ENCODE data around the gene CDK11B.

CDK11B gene

DNA sequence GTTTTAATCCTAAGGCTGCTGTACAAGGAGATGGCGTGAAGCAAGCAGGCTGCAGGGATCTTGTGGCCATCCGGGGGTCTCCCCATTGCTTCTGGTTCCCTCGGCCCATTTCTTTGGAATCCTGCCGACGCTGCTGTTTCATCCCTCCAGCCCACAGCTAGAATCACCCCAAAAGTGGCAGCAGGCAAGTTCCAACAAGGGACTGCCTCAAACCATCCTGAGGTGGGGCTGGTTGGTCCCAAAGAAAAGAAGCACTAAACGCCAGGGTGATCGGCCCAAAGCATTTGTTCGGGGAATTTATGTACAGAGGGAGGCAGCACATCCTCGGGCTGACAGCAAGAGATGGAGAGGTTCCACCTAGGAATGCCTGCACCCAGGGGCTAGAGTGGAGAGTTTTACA lies 48.0 kb downstream of the CDK11B start:
- POLR2A ChIA-PET: interaction anchor here (0.6 kb wide), 1 partner anchor 7 kb away, joined by 5 read pairs; no protein-coding TSS in a partner anchor
- peaks cover 5 to 43% (median 33%) of the 10 kb centered on the region in 4 experiments for H3K4me1 ChIP-seq (ENCODE audit: control extremely low read depth in 1 of 4, control insufficient read depth in 4 of 4, insufficient read depth in 4 of 4, low read length in 3 of 4)
- no peaks in the 10 kb centered on the region for H3K9me3 ChIP-seq (ENCODE audit: control extremely low read depth in 1 of 5, control insufficient read depth in 4 of 5, insufficient read depth in 2 of 5, low read depth in 1 of 5, low read length in 4 of 5)
- no peaks in the 10 kb centered on the region for H3K36me3 ChIP-seq (ENCODE audit: control insufficient read depth in 4 of 4, insufficient read depth in 4 of 4, low read length in 3 of 4)
- H3K27ac ChIP-seq (ENCODE audit: insufficient read depth in 1 of 2, low read depth in 1 of 2, low read length in 2 of 2, poor library complexity in 1 of 2, severe bottlenecking in 2 of 2): no peak overlapping the region
- H3K27me3 ChIP-seq (replicated peaks in 2 of 5; ENCODE audit: control insufficient read depth in 4 of 5, insufficient read depth in 5 of 5, low read length in 4 of 5): no peaks in the 10 kb centered on the region
- WGBS (ENCODE audit: insufficient coverage): 100% methylated on average over 6 of the region's 9 CpGs
- H3K4me3 ChIP-seq (ENCODE audit: control insufficient read depth in 1 of 7, extremely low read depth in 1 of 7, insufficient read depth in 4 of 7, low read depth in 2 of 7, low read length in 6 of 7): no peak overlapping the region
- DNase-seq: no peak
- CTCF ChIA-PET: no interaction called here

DNA sequence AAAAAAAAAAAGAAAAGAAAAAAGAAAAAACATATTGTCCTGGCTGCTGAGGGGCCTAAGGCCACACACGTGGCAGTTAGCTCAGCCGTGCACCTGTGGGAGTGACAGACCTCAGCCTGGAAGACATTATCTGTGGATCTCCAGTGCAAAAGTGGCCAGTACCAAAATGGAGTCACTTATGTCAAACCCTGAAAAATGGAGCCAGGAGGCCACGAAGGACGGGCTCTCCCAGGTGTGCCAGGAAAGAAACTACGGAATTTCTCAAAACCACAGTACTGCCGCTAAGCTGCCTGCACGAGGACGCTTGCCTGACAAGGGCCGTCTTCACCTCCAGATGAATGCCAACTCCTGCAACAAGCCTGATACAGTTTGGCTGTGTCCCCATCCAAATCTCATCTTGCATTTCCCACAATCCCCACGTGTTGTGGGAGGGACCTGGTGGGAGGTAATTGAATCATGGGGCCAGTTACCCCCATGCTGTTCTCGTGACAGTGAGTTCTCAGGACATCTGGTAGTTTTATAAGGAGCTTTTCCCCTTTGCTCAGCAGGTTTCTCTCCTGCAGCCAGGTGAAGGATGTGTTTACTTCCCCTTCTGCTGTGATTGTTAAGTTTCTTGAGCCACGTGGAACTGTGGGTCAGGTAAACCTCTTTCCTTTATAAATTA lies 48.9 kb downstream of the CDK11B start:
- Histone ChIP-seq H3K27me3 (replicated peaks in 2 of 5; ENCODE audit: control insufficient read depth in 4 of 5, insufficient read depth in 5 of 5, low read length in 4 of 5) (no peaks in the 10 kb centered on the region), H3K4me3 (ENCODE audit: control insufficient read depth in 1 of 7, extremely low read depth in 1 of 7, insufficient read depth in 4 of 7, low read depth in 2 of 7, low read length in 6 of 7) (no peak overlapping the region), H3K9me3 (ENCODE audit: control extremely low read depth in 1 of 5, control insufficient read depth in 4 of 5, insufficient read depth in 2 of 5, low read depth in 1 of 5, low read length in 4 of 5) (no peaks in the 10 kb centered on the region), H3K36me3 (ENCODE audit: control insufficient read depth in 4 of 4, insufficient read depth in 4 of 4, low read length in 3 of 4) (no peaks in the 10 kb centered on the region), H3K27ac (ENCODE audit: insufficient read depth in 1 of 2, low read depth in 1 of 2, low read length in 2 of 2, poor library complexity in 1 of 2, severe bottlenecking in 2 of 2) (no peak overlapping the region), H3K4me1 (ENCODE audit: control extremely low read depth in 1 of 4, control insufficient read depth in 4 of 4, insufficient read depth in 4 of 4, low read length in 3 of 4) (peaks cover 5 to 42% (median 33%) of the 10 kb centered on the region in 4 experiments)
- ChIA-PET POLR2A (no interaction called here), CTCF (interaction anchor here (1.1 kb wide), 1 partner anchor 56 kb away, joined by 4 read pairs; no protein-coding TSS in a partner anchor)
- DNase-seq: no peak
- WGBS (ENCODE audit: insufficient coverage): 82% methylated on average over 11 of the region's 12 CpGs

DNA sequence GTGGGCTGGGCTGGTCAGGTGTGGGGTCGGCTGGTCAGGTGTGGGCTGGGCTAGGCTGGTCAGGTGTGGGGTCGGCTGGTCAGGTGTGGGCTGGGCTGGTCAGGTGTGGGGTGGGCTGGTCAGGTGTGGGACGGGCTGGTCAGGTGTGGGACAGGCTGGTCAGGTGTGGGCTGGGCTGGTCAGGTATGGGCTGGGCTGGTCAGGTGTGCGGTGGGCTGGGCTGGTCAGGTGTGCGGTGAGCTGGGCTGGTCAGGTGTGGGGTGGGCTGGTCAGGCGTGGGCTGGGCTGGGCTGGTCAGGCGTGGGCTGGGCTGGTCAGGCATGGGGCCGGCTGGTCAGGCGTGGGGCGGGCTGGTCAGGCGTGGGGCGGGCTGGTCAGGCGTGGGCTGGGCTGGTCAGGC lies 52.6 kb downstream of the CDK11B start:
- no peaks in the 10 kb centered on the region for H3K27me3 ChIP-seq (replicated peaks in 2 of 5; ENCODE audit: control insufficient read depth in 4 of 5, insufficient read depth in 5 of 5, low read length in 4 of 5)
- DNase-seq: no peak
- POLR2A ChIA-PET: interaction anchor here (0.7 kb wide), 1 partner anchor 20 kb away, joined by 4 read pairs; no protein-coding TSS in a partner anchor
- H3K36me3 ChIP-seq (ENCODE audit: control insufficient read depth in 4 of 4, insufficient read depth in 4 of 4, low read length in 3 of 4): no peaks in the 10 kb centered on the region
- H3K9me3 ChIP-seq (ENCODE audit: control extremely low read depth in 1 of 5, control insufficient read depth in 4 of 5, insufficient read depth in 2 of 5, low read depth in 1 of 5, low read length in 4 of 5): no peaks in the 10 kb centered on the region
- WGBS (ENCODE audit: insufficient coverage): 92% methylated on average over 10 of the region's 13 CpGs
- CTCF ChIA-PET: no interaction called here
- peaks cover 0 to 21% (median 14%) of the 10 kb centered on the region in 4 experiments for H3K4me1 ChIP-seq (ENCODE audit: control extremely low read depth in 1 of 4, control insufficient read depth in 4 of 4, insufficient read depth in 4 of 4, low read length in 3 of 4)
- no peak overlapping the region for H3K27ac ChIP-seq (ENCODE audit: insufficient read depth in 1 of 2, low read depth in 1 of 2, low read length in 2 of 2, poor library complexity in 1 of 2, severe bottlenecking in 2 of 2)
- no peak overlapping the region for H3K4me3 ChIP-seq (ENCODE audit: control insufficient read depth in 1 of 7, extremely low read depth in 1 of 7, insufficient read depth in 4 of 7, low read depth in 2 of 7, low read length in 6 of 7)

DNA sequence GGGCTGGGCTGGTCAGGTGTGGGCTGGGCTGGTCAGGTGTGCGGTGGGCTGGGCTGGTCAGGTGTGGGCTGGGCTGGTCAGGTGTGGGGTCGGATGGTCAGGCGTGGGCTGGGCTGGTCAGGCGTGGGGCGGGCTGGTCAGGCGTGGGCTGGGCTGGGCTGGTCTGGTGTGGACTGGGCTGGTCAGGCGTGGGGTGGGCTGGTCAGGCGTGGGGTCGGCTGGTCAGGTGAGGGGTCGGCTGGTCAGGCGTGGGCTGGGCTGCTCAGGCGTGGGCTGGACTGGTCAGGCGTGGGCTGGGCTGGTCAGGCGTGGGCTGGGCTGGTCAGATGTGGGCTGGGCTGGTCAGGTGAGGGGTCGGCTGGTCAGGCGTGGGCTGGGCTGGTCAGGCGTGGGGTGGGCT lies 53.1 kb downstream of the CDK11B start:
- ChIA-PET POLR2A (no interaction called here), CTCF (no interaction called here)
- peaks cover 0 to 1% (median 0%) of the 10 kb centered on the region in 5 experiments for H3K27me3 ChIP-seq (replicated peaks in 2 of 5; ENCODE audit: control insufficient read depth in 4 of 5, insufficient read depth in 5 of 5, low read length in 4 of 5)
- 92% methylated on average over 13 of the region's 17 CpGs for WGBS (ENCODE audit: insufficient coverage)
- no peak overlapping the region for H3K4me3 ChIP-seq (ENCODE audit: control insufficient read depth in 1 of 7, extremely low read depth in 1 of 7, insufficient read depth in 4 of 7, low read depth in 2 of 7, low read length in 6 of 7)
- H3K36me3 ChIP-seq (ENCODE audit: control insufficient read depth in 4 of 4, insufficient read depth in 4 of 4, low read length in 3 of 4): no peaks in the 10 kb centered on the region
- DNase-seq: no peak
- H3K9me3 ChIP-seq (ENCODE audit: control extremely low read depth in 1 of 5, control insufficient read depth in 4 of 5, insufficient read depth in 2 of 5, low read depth in 1 of 5, low read length in 4 of 5): no peaks in the 10 kb centered on the region
- no peak overlapping the region for H3K27ac ChIP-seq (ENCODE audit: insufficient read depth in 1 of 2, low read depth in 1 of 2, low read length in 2 of 2, poor library complexity in 1 of 2, severe bottlenecking in 2 of 2)
- H3K4me1 ChIP-seq (ENCODE audit: control extremely low read depth in 1 of 4, control insufficient read depth in 4 of 4, insufficient read depth in 4 of 4, low read length in 3 of 4): peaks cover 0 to 16% (median 16%) of the 10 kb centered on the region in 4 experiments

DNA sequence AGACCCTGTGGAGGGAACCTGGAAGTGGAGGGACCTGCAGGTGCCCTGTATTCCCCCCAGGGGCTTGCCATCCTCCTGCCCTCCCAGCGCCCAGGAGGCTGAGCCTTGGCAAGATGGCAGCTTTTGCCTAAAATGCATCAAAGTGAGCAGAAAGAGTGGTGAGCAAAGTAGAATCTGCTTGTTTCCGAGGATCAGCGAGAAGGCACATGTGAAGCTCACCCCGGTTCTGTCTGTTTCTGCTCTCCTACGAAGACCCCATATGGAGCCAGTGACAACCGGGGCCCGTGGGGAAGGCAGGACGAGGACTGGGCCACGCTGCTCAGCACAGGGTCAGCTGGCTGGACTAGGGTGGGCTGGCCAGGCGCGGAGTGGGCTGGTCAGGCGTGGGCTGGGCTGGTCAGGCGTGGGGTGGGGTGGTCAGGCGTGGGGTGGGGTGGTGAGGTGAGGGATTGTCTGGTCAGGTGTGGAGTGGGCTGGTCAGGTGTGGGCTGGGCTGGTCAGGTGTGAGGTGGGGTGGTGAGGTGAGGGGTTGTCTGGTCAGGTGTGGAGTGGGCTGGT lies 53.7 kb downstream of the CDK11B start:
- H3K27ac ChIP-seq (ENCODE audit: insufficient read depth in 1 of 2, low read depth in 1 of 2, low read length in 2 of 2, poor library complexity in 1 of 2, severe bottlenecking in 2 of 2): no peak overlapping the region
- peaks cover 0 to 22% (median 19%) of the 10 kb centered on the region in 4 experiments for H3K4me1 ChIP-seq (ENCODE audit: control extremely low read depth in 1 of 4, control insufficient read depth in 4 of 4, insufficient read depth in 4 of 4, low read length in 3 of 4)
- peaks cover 0 to 2% (median 0%) of the 10 kb centered on the region in 5 experiments for H3K27me3 ChIP-seq (replicated peaks in 2 of 5; ENCODE audit: control insufficient read depth in 4 of 5, insufficient read depth in 5 of 5, low read length in 4 of 5)
- H3K36me3 ChIP-seq (ENCODE audit: control insufficient read depth in 4 of 4, insufficient read depth in 4 of 4, low read length in 3 of 4): no peaks in the 10 kb centered on the region
- CTCF ChIA-PET: interaction anchor here (1.1 kb wide), 1 partner anchor 35 kb away, joined by 3 read pairs; no protein-coding TSS in a partner anchor
- POLR2A ChIA-PET: no interaction called here
- no peaks in the 10 kb centered on the region for H3K9me3 ChIP-seq (ENCODE audit: control extremely low read depth in 1 of 5, control insufficient read depth in 4 of 5, insufficient read depth in 2 of 5, low read depth in 1 of 5, low read length in 4 of 5)
- WGBS (ENCODE audit: insufficient coverage): 96% methylated on average over 7 of the region's 14 CpGs
- H3K4me3 ChIP-seq (ENCODE audit: control insufficient read depth in 1 of 7, extremely low read depth in 1 of 7, insufficient read depth in 4 of 7, low read depth in 2 of 7, low read length in 6 of 7): no peak overlapping the region
- no peak for DNase-seq

DNA sequence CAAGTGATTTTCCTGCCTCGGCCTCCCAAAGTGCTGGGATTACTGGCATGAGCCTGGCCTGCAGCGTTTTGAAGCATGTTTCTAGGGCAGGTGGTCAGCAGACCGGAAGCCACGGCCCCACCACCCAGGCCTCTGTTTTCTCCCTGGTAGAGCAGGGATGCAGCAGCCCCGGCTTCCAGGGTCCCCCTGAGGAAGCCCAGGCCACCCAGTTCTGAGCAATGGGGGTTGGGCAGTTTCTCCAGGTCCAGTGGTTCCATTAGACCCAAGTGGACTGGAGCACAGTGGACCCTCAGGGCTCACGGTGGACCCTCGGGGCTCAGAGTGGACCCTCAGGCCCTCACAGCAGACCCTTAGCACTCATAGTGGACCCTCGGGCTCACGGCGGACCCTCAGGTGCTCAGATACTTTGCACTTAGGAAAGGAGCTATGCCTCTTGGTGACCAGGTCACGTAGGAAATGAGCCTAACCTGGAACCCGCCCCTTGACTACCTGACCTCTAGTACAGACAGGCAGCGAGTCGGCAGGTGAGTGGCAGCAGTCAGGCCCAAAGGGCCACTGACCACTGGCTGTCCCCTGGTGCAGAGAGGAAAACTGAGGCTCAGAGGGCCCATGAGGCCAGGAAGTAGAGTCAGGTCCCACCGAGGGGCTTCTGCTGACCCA lies 54.3 kb downstream of the CDK11B start:
- Histone ChIP-seq H3K36me3 (ENCODE audit: control insufficient read depth in 4 of 4, insufficient read depth in 4 of 4, low read length in 3 of 4) (no peaks in the 10 kb centered on the region), H3K9me3 (ENCODE audit: control extremely low read depth in 1 of 5, control insufficient read depth in 4 of 5, insufficient read depth in 2 of 5, low read depth in 1 of 5, low read length in 4 of 5) (no peaks in the 10 kb centered on the region), H3K27ac (ENCODE audit: insufficient read depth in 1 of 2, low read depth in 1 of 2, low read length in 2 of 2, poor library complexity in 1 of 2, severe bottlenecking in 2 of 2) (no peak overlapping the region), H3K4me3 (ENCODE audit: control insufficient read depth in 1 of 7, extremely low read depth in 1 of 7, insufficient read depth in 4 of 7, low read depth in 2 of 7, low read length in 6 of 7) (no peak overlapping the region), H3K4me1 (ENCODE audit: control extremely low read depth in 1 of 4, control insufficient read depth in 4 of 4, insufficient read depth in 4 of 4, low read length in 3 of 4) (peaks cover 0 to 23% (median 19%) of the 10 kb centered on the region in 4 experiments), H3K27me3 (replicated peaks in 2 of 5; ENCODE audit: control insufficient read depth in 4 of 5, insufficient read depth in 5 of 5, low read length in 4 of 5) (peaks cover 0 to 2% (median 0%) of the 10 kb centered on the region in 5 experiments)
- no peak for DNase-seq
- ChIA-PET POLR2A (interaction anchor here (2.1 kb wide), 1 partner anchor 10 kb away, joined by 7 read pairs; the partner anchor contains the start of gene MIB2), CTCF (interaction anchor here (1.1 kb wide), 1 partner anchor 35 kb away, joined by 3 read pairs; no protein-coding TSS in a partner anchor)
- WGBS (ENCODE audit: insufficient coverage): 100% methylated on average over 4 of the region's 15 CpGs

Measured in common myeloid progenitor, CD34-positive (primary cell).